Liver (tissue), 3 donors: Measurements from ENCODE around the gene ANKFN1.

Experiments
- CTCF ChIP-seq: fragments of 150-350 bp; IDR thresholded peaks from 2 replicates; pipeline ENCODE4 v1.5.1; 2017; ENCODE audit warnings: improper control_type of control experiment, low read depth, low read length; ENCODE audit not compliant: missing input control
- EGR1 ChIP-seq, 2 donors: IDR thresholded peaks; 2 replicates each; pipeline ENCODE4 v1.6.1; 2016 to 2018; ENCODE audit warnings: antibody characterized with exemption in 2 of 2, low read depth in 2 of 2
- MAX ChIP-seq: IDR thresholded peaks from 2 replicates; pipeline ENCODE4 v1.6.1; 2016; ENCODE audit warnings: antibody characterized with exemption
- NR2F2 ChIP-seq: IDR thresholded peaks from 2 replicates; pipeline ENCODE4 v1.6.1; 2016; ENCODE audit warnings: antibody characterized with exemption
- RAD21 ChIP-seq, 2 donors: IDR thresholded peaks; 2 replicates each; pipeline ENCODE4 v1.6.1; 2016; ENCODE audit warnings: antibody characterized with exemption in 2 of 2, mild to moderate bottlenecking in 2 of 2
- SP1 ChIP-seq: IDR thresholded peaks from 2 replicates; pipeline ENCODE4 v1.6.1; 2018; ENCODE audit warnings: antibody characterized with exemption, mild to moderate bottlenecking
- donor health status: healthy.
- donor health status: healthy.

- TF ChIP-seq CTCF (no peak), MAX (no peak), SP1 (no peak), EGR1 (IDR thresholded peaks at IDR 0.05; ENCODE audit: low read depth in 2 of 2) (no peak), NR2F2 (no peak), RAD21 (IDR thresholded peaks at IDR 0.05) (no peak)
Measured at GRCh38 chr17:56292010-56292409, 138.7 kb downstream of the ANKFN1 start.
